Endothelial cell of umbilical vein (primary cell): ENCODE results near the gene FRS2. TPM values are rescaled to one million over a fixed set of nuclear protein-coding genes. Genes with fewer than 3 reads are reported as not detected.

Experiments
- BruUV-seq: library from RNA; stranded (reverse); fragments of 400-500 nt; replicated peaks from 2 replicates; lab custom pipeline; 2021; lab: Mats Ljungman, UMichigan
- CTCF ChIA-PET: fragments of 300-600, 350-600 bp; sonication (Branson Sonifier 250); formaldehyde crosslinking; loops from one replicate; lab custom pipeline; 2021; ENCODE audit warnings: antibody characterized with exemption, inconsistent platforms; lab: Charles Lee
- POLR2A ChIA-PET: fragments of 300-600, 350-600 bp; sonication (Branson Sonifier 250); formaldehyde crosslinking; loops from one replicate; lab custom pipeline; 2021; ENCODE audit warnings: antibody characterized with exemption, inconsistent platforms; lab: Charles Lee
- DNase-seq: peaks from one replicate; pipeline ENCODE4 v3.0.0-alpha.2; 2011; ENCODE audit warnings: low read depth, low spot score
- FAIRE-seq: peaks from 2 replicates; lab custom pipeline; 2011; peaks lifted over from hg19 to GRCh38; lab: Jason Lieb, UNC
- H2AFZ ChIP-seq: 2 replicates; pipeline ENCODE4 v1.6.0; 2012; ENCODE audit warnings: low read depth, low read length, control low read depth, inconsistent platforms
- H3K27ac ChIP-seq: 2 replicates; pipeline ENCODE4 v1.5.1; 2011; ENCODE audit warnings: low read depth, mild to moderate bottlenecking, control low read depth, low read length, moderate library complexity; ENCODE audit not compliant: insufficient read depth
- H3K27me3 ChIP-seq, 2 experiments: 2 replicates each; pipeline versions ENCODE4 v1.6.0 to v1.6.1; 2011; ENCODE audit warnings: low read length in 2 of 2, mixed read lengths in 1 of 2; ENCODE audit not compliant: control insufficient read depth in 2 of 2, insufficient read depth in 2 of 2
- H3K36me3 ChIP-seq, 2 experiments: 2 replicates in 1 of 2; 3 replicates in 1 of 2; pipeline ENCODE4 v1.5.1; 2011; ENCODE audit warnings: low read length in 2 of 2, mild to moderate bottlenecking in 1 of 2, moderate library complexity in 1 of 2; ENCODE audit not compliant: control insufficient read depth in 2 of 2, insufficient read depth in 2 of 2; ENCODE audit errors: extremely low read depth in 1 of 2
- H3K4me1 ChIP-seq: 3 replicates; pipeline ENCODE4 v1.5.1; 2011; ENCODE audit warnings: mild to moderate bottlenecking, low read length; ENCODE audit not compliant: control insufficient read depth, insufficient read depth; ENCODE audit errors: extremely low read depth
- H3K4me2 ChIP-seq: 2 replicates; pipeline ENCODE4 v1.6.1; 2011; ENCODE audit warnings: low read length, control low read depth, mixed read lengths; ENCODE audit not compliant: insufficient read depth
- H3K4me3 ChIP-seq, 3 experiments: fragments of 200-600 bp in 1 of 3; sonication (generic), shearing (Covaris generic) in 1 of 3; replicated peaks in 1 of 3; 2 replicates each; pipeline ENCODE4 v1.5.1; 2011 to 2016; ENCODE audit warnings: control low read depth in 3 of 3, low read length in 3 of 3, mild to moderate bottlenecking in 2 of 3, inconsistent platforms in 1 of 3, low read depth in 1 of 3, moderate library complexity in 1 of 3; ENCODE audit not compliant: insufficient read depth in 1 of 3
- H3K79me2 ChIP-seq: 2 replicates; pipeline ENCODE4 v1.6.0; 2012; ENCODE audit warnings: low read length, inconsistent platforms; ENCODE audit not compliant: control insufficient read depth, insufficient read depth
- H3K9ac ChIP-seq: replicated peaks from 2 replicates; pipeline ENCODE3; 2011; ENCODE audit warnings: low read length, control low read depth; ENCODE audit not compliant: insufficient read depth; ENCODE audit errors: extremely low read depth
- H3K9me1 ChIP-seq: replicated peaks from 3 replicates; pipeline ENCODE4 v1.6.0; 2011; ENCODE audit warnings: mild to moderate bottlenecking, low read length; ENCODE audit not compliant: control insufficient read depth, insufficient read depth; ENCODE audit errors: extremely low read depth
- H3K9me3 ChIP-seq: replicated peaks from 2 replicates; pipeline ENCODE4 v1.5.1; 2012; ENCODE audit warnings: low read length, inconsistent platforms; ENCODE audit not compliant: control insufficient read depth, insufficient read depth
- H4K20me1 ChIP-seq: replicated peaks from 2 replicates; pipeline ENCODE3; 2011; ENCODE audit warnings: mild to moderate bottlenecking, low read length; ENCODE audit not compliant: control insufficient read depth, insufficient read depth; ENCODE audit errors: extremely low read depth
- EZH2 ChIP-seq: IDR thresholded peaks from 2 replicates; pipeline ENCODE4 v1.6.1; 2012; ENCODE audit warnings: borderline replicate concordance, low read depth, mild to moderate bottlenecking, moderate library complexity, low read length, inconsistent platforms; ENCODE audit not compliant: severe bottlenecking
- FOS ChIP-seq: IDR thresholded peaks from 2 replicates; pipeline ENCODE4 v1.6.1; 2011; ENCODE audit warnings: mild to moderate bottlenecking, low read length, moderate library complexity, borderline replicate concordance; ENCODE audit not compliant: insufficient read depth
- GATA2 ChIP-seq: IDR thresholded peaks from 2 replicates; pipeline ENCODE4 v1.7.0; 2011; ENCODE audit warnings: low read depth, mild to moderate bottlenecking, moderate library complexity, mixed read lengths, low read length; ENCODE audit not compliant: insufficient read length, insufficient read depth
- JUN ChIP-seq: IDR thresholded peaks from 2 replicates; pipeline ENCODE4 v1.6.1; 2011; ENCODE audit warnings: borderline replicate concordance, low read depth; ENCODE audit not compliant: insufficient read length, insufficient read depth
- MYC ChIP-seq: IDR thresholded peaks from one replicate; pipeline ENCODE4 v1.6.1; 2011; ENCODE audit warnings: mild to moderate bottlenecking, low read depth, low read length
- POLR2A ChIP-seq: IDR thresholded peaks from 2 replicates; pipeline ENCODE4 v1.6.1; 2012; ENCODE audit warnings: low read depth, mild to moderate bottlenecking, control low read depth, low read length
- POLR2AphosphoS5 ChIP-seq: IDR thresholded peaks from 2 replicates; pipeline ENCODE4 v1.6.1; 2012; ENCODE audit warnings: low read depth, mild to moderate bottlenecking, control low read depth, low read length, moderate library complexity; ENCODE audit not compliant: insufficient read depth
- dilution Hi-C: fragments of 300-500 bp; cut with MboI; formaldehyde crosslinking; loops from one replicate; pipeline ENCODE4 v1.15.0; 2019; ENCODE audit warnings: low sequenced_read_pairs; ENCODE audit not compliant: extremely low pct_ligation_motif_present
- intact Hi-C: fragments of 100-400 bp; cut with micrococcal nuclease; formaldehyde crosslinking; loops from one replicate; pipeline ENCODE4 v1.10.0; 2022
- polyA plus RNA-seq, 4 experiments: library from polyadenylated mRNA; depleted of rRNA in 3 of 4; stranded (reverse) in 3 of 4; unstranded in 1 of 4; fragments of >200 nt; gene quantifications; 2 replicates each; pipeline versions ENCODE4 v1.2.1 to v1.2.3, GENCODE V29; 2011 to 2012; ENCODE audit warnings: missing spikeins in 1 of 4
- total RNA-seq: library from RNA; stranded (reverse); gene quantifications from 2 replicates; pipeline ENCODE4 v1.2.3, GENCODE V29; 2021
- TF ChIP-seq, protein P1 (sequence below), 2 donors: IDR thresholded peaks; 1 replicate in 1 of 2; 2 replicates in 1 of 2; pipeline ENCODE4 v1.5.1; 2011; ENCODE audit warnings: low read length in 2 of 2, mild to moderate bottlenecking in 2 of 2, moderate library complexity in 2 of 2, control low read depth in 1 of 2, inconsistent platforms in 1 of 2, low read depth in 1 of 2; ENCODE audit not compliant: insufficient read depth in 1 of 2; ENCODE audit errors: extremely low read depth in 1 of 2
- TF ChIP-seq, protein P2 (sequence below): IDR thresholded peaks from 2 replicates; pipeline ENCODE4 v1.6.1; 2011; ENCODE audit not compliant: insufficient read depth, insufficient read length

Gene FRS2
- total and polyA plus RNA-seq, 2 donors (not counting 3 experiments of a cell fraction or from before 2014, with no cell fraction given), result 6.3 to 15.5 TPM

DNA sequence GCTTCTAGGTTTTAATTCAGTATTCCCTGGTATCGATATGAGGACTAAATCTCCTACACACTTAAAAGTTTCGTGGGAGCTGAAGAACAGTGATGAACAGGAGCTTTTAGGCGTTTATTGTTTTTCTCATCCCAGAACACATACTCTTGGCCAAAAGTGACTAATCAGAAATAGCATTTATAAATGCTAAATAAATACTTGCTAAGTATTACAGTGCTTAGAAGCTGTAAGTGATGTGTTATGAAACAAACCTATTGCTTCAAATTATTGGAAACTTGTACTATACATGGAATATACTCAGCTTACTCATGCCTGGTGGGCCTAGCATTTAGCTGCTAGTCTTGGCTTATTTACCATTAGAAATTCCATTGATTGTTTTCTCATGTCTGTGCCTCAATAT lies 24.9 kb downstream of the FRS2 start:
- TF ChIP-seq, protein P1, sequence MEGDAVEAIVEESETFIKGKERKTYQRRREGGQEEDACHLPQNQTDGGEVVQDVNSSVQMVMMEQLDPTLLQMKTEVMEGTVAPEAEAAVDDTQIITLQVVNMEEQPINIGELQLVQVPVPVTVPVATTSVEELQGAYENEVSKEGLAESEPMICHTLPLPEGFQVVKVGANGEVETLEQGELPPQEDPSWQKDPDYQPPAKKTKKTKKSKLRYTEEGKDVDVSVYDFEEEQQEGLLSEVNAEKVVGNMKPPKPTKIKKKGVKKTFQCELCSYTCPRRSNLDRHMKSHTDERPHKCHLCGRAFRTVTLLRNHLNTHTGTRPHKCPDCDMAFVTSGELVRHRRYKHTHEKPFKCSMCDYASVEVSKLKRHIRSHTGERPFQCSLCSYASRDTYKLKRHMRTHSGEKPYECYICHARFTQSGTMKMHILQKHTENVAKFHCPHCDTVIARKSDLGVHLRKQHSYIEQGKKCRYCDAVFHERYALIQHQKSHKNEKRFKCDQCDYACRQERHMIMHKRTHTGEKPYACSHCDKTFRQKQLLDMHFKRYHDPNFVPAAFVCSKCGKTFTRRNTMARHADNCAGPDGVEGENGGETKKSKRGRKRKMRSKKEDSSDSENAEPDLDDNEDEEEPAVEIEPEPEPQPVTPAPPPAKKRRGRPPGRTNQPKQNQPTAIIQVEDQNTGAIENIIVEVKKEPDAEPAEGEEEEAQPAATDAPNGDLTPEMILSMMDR (IDR thresholded peaks at IDR 0.05; ENCODE audit: extremely low read depth in 1 of 2, insufficient read depth in 1 of 2, low read depth in 1 of 2, low read length in 2 of 2), result no peak
- no peak for TF ChIP-seq EZH2
- TF ChIP-seq MYC, result no peak
- TF ChIP-seq JUN, result no peak
- no peak for TF ChIP-seq POLR2AphosphoS5
- no peak for TF ChIP-seq GATA2
- TF ChIP-seq FOS, result no peak
- TF ChIP-seq POLR2A, result no peak
- TF ChIP-seq, protein P2, sequence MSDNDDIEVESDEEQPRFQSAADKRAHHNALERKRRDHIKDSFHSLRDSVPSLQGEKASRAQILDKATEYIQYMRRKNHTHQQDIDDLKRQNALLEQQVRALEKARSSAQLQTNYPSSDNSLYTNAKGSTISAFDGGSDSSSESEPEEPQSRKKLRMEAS, result no peak
- Histone ChIP-seq H3K4me3 (no peak overlapping the region), H3K4me2 (no peak overlapping the region), H3K27ac (no peak overlapping the region), H3K9ac (no peak overlapping the region), H3K9me1 (no peaks in the 10 kb centered on the region), H3K79me2 (peaks cover 88% of the 10 kb centered on the region), H3K9me3 (no peaks in the 10 kb centered on the region), H3K27me3 (no peaks in the 10 kb centered on the region), H4K20me1 (peaks cover 13% of the 10 kb centered on the region), H3K36me3 (no peaks in the 10 kb centered on the region), H2AFZ (no peak overlapping the region), H3K4me1 (no peaks in the 10 kb centered on the region)
- FAIRE-seq (no peak), DNase-seq (no peak)
- intact Hi-C loops, result loop anchor here (2.0 kb wide), 1 partner anchor 46 kb away; no protein-coding TSS in a partner anchor
- dilution Hi-C loops, result no loop called here
- POLR2A ChIA-PET, result no interaction called here
- CTCF ChIA-PET, result interaction anchor here (0.9 to 3.0 kb wide), 3 partner anchors 66 to 138 kb away, joined by 3 to 12 read pairs (median 3); no protein-coding TSS in a partner anchor
- BruUV-seq, result no TSS peak
